ENCODE data around the gene CACNG4. TPM values are rescaled to one million over a fixed set of nuclear protein-coding genes. Genes with fewer than 3 reads are reported as not detected.

CACNG4 gene
- polyA plus RNA-seq, 3 donors: not detected

DNA sequence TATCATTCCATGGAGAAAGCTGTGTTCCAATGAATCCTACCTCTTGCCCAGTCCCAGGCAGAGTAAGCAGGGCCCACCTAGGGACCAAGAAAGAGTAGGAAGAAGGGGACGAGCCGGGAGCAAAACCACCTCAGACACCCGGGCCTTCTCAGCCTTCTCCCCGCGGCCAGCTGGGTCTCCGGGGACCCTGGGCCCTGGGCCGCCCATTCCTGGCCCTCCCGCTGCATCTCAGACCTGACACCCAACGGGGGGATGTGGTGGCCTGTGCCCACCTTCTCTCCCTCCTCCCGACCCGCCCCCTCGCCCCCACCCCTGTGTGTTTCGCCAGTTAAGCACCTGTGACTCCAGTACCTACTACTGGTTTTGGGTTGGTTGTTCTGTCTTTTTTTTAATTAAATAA lies 68.5 kb downstream of the CACNG4 start:
- DNase-seq: no peak
- H3K27me3 Mint-ChIP-seq (ENCODE audit: low read depth in 3 of 3): peaks cover 0 to 4% (median 4%) of the 10 kb centered on the region in 3 donors
- Histone ChIP-seq H3K9me3 (replicated peaks in 1 of 2; ENCODE audit: control insufficient read depth in 1 of 2, insufficient read depth in 1 of 2, low read length in 2 of 2) (no peaks in the 10 kb centered on the region), H3K4me1 (ENCODE audit: control insufficient read depth in 1 of 2, insufficient read depth in 2 of 2, low read length in 2 of 2) (no peaks in the 10 kb centered on the region), H3K79me2 (ENCODE audit: insufficient read depth, low read length) (no peaks in the 10 kb centered on the region), H3K4me3 (replicated peaks in 1 of 3; ENCODE audit: low read depth in 2 of 3, low read length in 3 of 3) (no peak overlapping the region), H3K4me2 (replicated peaks; ENCODE audit: extremely low read depth, low read length, poor library complexity, severe bottlenecking) (no peak overlapping the region), H3K27me3 (ENCODE audit: control insufficient read depth in 2 of 2, insufficient read depth in 2 of 2, low read length in 2 of 2) (no peaks in the 10 kb centered on the region), H3K9ac (ENCODE audit: insufficient read depth, low read length, poor library complexity, severe bottlenecking) (no peak overlapping the region), H3K27ac (ENCODE audit: low read depth in 1 of 2, low read length in 2 of 2) (no peak overlapping the region), H3K36me3 (replicated peaks in 1 of 2; ENCODE audit: control insufficient read depth in 1 of 2, insufficient read depth in 2 of 2, low read length in 2 of 2) (no peaks in the 10 kb centered on the region), H4K20me1 (ENCODE audit: insufficient read depth, low read length) (no peaks in the 10 kb centered on the region), H2AFZ (ENCODE audit: insufficient read depth, low read depth, low read length, poor library complexity, severe bottlenecking) (no peak overlapping the region)
- H3K4me3 Mint-ChIP-seq: no peak overlapping the region
- TF ChIP-seq, protein P1, sequence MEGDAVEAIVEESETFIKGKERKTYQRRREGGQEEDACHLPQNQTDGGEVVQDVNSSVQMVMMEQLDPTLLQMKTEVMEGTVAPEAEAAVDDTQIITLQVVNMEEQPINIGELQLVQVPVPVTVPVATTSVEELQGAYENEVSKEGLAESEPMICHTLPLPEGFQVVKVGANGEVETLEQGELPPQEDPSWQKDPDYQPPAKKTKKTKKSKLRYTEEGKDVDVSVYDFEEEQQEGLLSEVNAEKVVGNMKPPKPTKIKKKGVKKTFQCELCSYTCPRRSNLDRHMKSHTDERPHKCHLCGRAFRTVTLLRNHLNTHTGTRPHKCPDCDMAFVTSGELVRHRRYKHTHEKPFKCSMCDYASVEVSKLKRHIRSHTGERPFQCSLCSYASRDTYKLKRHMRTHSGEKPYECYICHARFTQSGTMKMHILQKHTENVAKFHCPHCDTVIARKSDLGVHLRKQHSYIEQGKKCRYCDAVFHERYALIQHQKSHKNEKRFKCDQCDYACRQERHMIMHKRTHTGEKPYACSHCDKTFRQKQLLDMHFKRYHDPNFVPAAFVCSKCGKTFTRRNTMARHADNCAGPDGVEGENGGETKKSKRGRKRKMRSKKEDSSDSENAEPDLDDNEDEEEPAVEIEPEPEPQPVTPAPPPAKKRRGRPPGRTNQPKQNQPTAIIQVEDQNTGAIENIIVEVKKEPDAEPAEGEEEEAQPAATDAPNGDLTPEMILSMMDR (IDR thresholded peaks at IDR 0.05): no peak
- H3K9me3 Mint-ChIP-seq: peaks cover 0 to 10% (median 3%) of the 10 kb centered on the region in 7 donors
- WGBS (ENCODE audit: insufficient coverage): 100% methylated on average over 7 of the region's 13 CpGs
- no peaks in the 10 kb centered on the region for H3K36me3 Mint-ChIP-seq
- H3K4me1 Mint-ChIP-seq: no peaks in the 10 kb centered on the region
- H3K27ac Mint-ChIP-seq: no peak overlapping the region
- intact Hi-C loops (cut with micrococcal nuclease): no loop called here

DNA sequence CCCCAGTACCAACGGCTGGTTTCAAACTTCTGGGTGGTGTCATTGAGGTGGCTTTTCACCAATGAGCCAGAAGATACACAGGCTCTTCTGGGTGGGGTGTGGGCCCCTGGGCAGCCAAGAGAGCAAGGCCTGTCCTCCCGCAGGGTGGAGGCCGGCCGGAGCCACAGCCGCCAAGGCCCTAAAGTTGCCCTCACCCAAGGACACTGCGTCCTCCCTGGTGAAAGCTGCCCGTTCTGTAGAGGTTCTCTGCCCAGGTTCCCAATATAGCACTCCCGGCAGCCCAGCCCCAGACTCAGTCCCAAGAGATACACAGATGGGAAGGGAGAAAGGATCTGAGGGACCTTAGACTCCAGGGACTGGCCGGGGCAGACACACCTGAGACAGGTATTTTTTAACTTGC lies 69.1 kb downstream of the CACNG4 start:
- Histone ChIP-seq H3K27me3 (ENCODE audit: control insufficient read depth in 2 of 2, insufficient read depth in 2 of 2, low read length in 2 of 2) (no peaks in the 10 kb centered on the region), H3K4me3 (replicated peaks in 1 of 3; ENCODE audit: low read depth in 2 of 3, low read length in 3 of 3) (no peak overlapping the region), H2AFZ (ENCODE audit: insufficient read depth, low read depth, low read length, poor library complexity, severe bottlenecking) (no peak overlapping the region), H3K4me1 (ENCODE audit: control insufficient read depth in 1 of 2, insufficient read depth in 2 of 2, low read length in 2 of 2) (no peaks in the 10 kb centered on the region), H3K36me3 (replicated peaks in 1 of 2; ENCODE audit: control insufficient read depth in 1 of 2, insufficient read depth in 2 of 2, low read length in 2 of 2) (no peaks in the 10 kb centered on the region), H4K20me1 (ENCODE audit: insufficient read depth, low read length) (no peaks in the 10 kb centered on the region), H3K79me2 (ENCODE audit: insufficient read depth, low read length) (no peaks in the 10 kb centered on the region), H3K27ac (ENCODE audit: low read depth in 1 of 2, low read length in 2 of 2) (no peak overlapping the region), H3K9ac (ENCODE audit: insufficient read depth, low read length, poor library complexity, severe bottlenecking) (no peak overlapping the region), H3K9me3 (replicated peaks in 1 of 2; ENCODE audit: control insufficient read depth in 1 of 2, insufficient read depth in 1 of 2, low read length in 2 of 2) (no peaks in the 10 kb centered on the region), H3K4me2 (replicated peaks; ENCODE audit: extremely low read depth, low read length, poor library complexity, severe bottlenecking) (no peak overlapping the region)
- intact Hi-C loops (cut with micrococcal nuclease): no loop called here
- TF ChIP-seq, protein P1 (IDR thresholded peaks at IDR 0.05): no peak
- Mint-ChIP-seq H3K4me3 (no peak overlapping the region), H3K27ac (no peak overlapping the region), H3K27me3 (ENCODE audit: low read depth in 3 of 3) (peaks cover 0 to 8% (median 5%) of the 10 kb centered on the region in 3 donors), H3K9me3 (peaks cover 0 to 12% (median 3%) of the 10 kb centered on the region in 7 donors), H3K4me1 (no peaks in the 10 kb centered on the region), H3K36me3 (no peaks in the 10 kb centered on the region)
- DNase-seq: no peak
- 97% methylated on average over 5 of the region's 9 CpGs for WGBS (ENCODE audit: insufficient coverage)

Measured in CD14-positive monocyte (primary cell).